NB4 (cell line): ENCODE results near the gene TRIM25.
A peak's percentile ranks its signal among the peaks of the same experiment; 100 is the strongest.

ENCODE experiments used
- DNase-seq: peaks from one replicate; pipeline ENCODE4 v3.0.0; 2010; ENCODE audit warnings: low read depth
- H3K4me3 ChIP-seq: one replicate; pipeline ENCODE4 v1.5.1; 2011; ENCODE audit warnings: mild to moderate bottlenecking, low read depth, low read length, moderate library complexity
- MYC ChIP-seq: IDR thresholded peaks from 2 replicates; pipeline ENCODE4 v1.6.1; 2011; ENCODE audit warnings: low read depth, low read length
- POLR2A ChIP-seq: IDR thresholded peaks from 2 replicates; pipeline ENCODE4 v1.6.1; 2011; ENCODE audit warnings: mild to moderate bottlenecking; ENCODE audit not compliant: insufficient read length; ENCODE audit errors: extremely low read depth
- TF ChIP-seq, protein P1 (sequence below): IDR thresholded peaks from 2 replicates; pipeline ENCODE4 v1.6.1; 2011; ENCODE audit warnings: low read depth, low read length
- TF ChIP-seq, protein P2 (sequence below): IDR thresholded peaks from one replicate; pipeline ENCODE4 v1.5.1; 2012; ENCODE audit warnings: low read depth, low read length

TRIM25 gene

DNA sequence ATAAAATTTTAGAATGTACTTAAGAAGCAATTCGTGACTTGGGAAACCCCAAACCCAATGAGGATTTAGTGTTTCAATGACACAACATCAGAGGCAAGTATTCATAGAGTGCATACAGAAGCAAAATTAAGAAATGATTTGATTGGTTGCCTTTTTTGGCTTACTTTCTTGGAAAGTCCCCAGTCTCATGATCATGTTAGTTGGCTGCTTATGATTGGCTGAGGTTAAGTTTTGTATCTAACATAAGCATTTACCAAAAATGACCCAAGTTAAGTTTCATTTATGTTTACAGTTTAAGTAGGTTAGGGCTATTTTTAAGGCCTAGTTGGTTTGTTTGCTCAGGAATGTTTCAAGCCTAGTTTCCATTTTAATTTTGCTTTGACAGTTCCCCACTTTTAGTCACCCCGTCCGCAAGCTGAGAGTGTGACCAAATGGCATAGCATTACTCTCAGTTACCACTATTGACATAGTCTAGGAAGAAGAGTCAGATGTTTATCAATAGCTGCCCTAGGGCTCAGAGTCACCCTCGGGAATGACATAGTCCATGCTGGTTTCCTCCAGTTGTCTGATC, 43.7 kb downstream of the TRIM25 start:
- TF ChIP-seq, protein P1, sequence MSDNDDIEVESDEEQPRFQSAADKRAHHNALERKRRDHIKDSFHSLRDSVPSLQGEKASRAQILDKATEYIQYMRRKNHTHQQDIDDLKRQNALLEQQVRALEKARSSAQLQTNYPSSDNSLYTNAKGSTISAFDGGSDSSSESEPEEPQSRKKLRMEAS, result no peak
- no peak for TF ChIP-seq MYC
- TF ChIP-seq, protein P2, sequence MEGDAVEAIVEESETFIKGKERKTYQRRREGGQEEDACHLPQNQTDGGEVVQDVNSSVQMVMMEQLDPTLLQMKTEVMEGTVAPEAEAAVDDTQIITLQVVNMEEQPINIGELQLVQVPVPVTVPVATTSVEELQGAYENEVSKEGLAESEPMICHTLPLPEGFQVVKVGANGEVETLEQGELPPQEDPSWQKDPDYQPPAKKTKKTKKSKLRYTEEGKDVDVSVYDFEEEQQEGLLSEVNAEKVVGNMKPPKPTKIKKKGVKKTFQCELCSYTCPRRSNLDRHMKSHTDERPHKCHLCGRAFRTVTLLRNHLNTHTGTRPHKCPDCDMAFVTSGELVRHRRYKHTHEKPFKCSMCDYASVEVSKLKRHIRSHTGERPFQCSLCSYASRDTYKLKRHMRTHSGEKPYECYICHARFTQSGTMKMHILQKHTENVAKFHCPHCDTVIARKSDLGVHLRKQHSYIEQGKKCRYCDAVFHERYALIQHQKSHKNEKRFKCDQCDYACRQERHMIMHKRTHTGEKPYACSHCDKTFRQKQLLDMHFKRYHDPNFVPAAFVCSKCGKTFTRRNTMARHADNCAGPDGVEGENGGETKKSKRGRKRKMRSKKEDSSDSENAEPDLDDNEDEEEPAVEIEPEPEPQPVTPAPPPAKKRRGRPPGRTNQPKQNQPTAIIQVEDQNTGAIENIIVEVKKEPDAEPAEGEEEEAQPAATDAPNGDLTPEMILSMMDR, result no peak
- TF ChIP-seq POLR2A, result no peak
- H3K4me3 ChIP-seq, result no peak overlapping the region
- DNase-seq, result no peak

DNA sequence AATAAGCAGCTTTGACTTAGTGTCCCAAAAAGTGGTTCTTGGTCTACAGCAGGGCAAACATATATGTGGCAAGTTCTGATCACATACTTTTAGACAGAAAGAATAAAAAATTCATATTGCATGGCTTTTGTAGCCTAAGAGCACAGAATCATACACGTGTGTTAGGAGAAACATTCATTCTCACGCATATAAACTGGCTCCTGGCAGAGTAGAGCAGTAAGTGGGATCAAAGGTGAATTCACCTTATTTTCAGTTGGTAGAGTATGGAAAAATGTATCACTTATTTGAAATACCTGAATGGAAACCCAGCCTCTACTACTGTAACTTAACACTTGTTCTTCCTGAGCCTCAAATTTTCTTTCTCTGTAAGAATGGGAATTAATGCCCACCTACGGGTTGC, 45.1 kb downstream of the TRIM25 start:
- TF ChIP-seq, protein P2, result no peak
- TF ChIP-seq, protein P1, result no peak
- TF ChIP-seq MYC (no peak), POLR2A (no peak)
- DNase-seq, result no peak
- H3K4me3 ChIP-seq, result no peak overlapping the region

DNA sequence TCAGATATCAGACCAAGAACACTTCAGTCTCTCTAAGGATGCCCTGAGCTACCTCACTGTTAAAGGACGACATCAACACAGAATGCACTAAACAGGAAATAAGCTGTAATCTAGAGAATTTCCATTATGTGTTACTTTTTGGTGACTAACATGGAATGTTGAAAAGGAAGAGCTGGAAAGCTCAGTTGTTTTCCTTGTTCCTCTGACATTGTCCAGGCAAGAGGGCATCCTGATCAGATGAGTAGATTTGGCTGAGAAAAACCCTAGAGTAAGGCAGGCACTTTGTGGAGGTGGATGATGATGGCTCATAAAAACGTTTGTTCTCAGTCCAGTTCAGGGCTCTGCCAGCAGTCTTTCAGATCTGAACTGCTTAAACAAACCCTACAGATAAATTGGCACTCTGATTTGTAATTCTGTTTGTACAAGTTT, 45.9 kb downstream of the TRIM25 start:
- DNase-seq, result no peak
- H3K4me3 ChIP-seq, result no peak overlapping the region
- TF ChIP-seq POLR2A, result no peak
- TF ChIP-seq, protein P2, result no peak

DNA sequence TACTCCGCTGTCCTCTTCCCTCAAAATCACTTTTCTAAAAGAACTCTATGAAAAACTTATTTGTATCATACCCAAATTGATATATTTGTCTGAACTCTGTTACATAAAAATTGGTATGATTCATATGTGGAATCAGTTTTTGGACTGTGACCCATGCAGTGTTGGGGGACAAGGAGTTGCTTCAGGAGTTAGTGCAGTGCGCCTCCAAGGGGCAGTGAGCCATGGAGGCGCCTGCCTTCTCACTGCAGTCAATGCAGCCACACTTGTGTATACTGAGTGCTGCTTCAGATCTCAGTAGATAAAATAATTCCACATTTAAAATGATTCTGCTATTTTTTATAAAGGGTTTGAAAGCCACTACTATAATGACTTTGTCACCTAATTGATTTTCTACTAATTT, 47.4 kb downstream of the TRIM25 start:
- no peak for TF ChIP-seq POLR2A
- TF ChIP-seq MYC, result no peak
- TF ChIP-seq, protein P2, result no peak
- TF ChIP-seq, protein P1, result no peak
- no peak overlapping the region for H3K4me3 ChIP-seq
- DNase-seq, result peak; percentile 40

DNA sequence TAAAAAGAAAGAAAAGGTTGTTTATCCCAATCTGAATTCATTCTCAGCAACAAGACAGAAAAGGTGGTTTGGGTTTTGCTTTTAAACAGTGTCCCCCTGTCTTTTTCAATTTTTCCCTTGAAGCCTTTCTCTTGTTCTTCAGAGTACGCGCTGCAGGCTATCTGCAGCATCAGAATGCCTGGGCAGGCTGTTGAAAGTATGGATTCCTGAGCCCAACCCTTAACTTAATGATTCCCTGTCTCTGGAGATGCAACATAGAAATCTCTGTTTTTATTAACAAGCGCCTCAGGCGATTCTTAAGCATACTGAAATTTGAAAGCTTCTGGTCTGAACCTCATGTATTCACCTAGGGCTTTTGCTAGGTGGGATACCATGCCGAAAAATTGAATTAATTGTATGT, 47.8 kb downstream of the TRIM25 start:
- H3K4me3 ChIP-seq, result no peak overlapping the region
- DNase-seq, result no peak
- TF ChIP-seq MYC, result no peak
- no peak for TF ChIP-seq POLR2A
- TF ChIP-seq, protein P1, result no peak
- TF ChIP-seq, protein P2, result no peak

DNA sequence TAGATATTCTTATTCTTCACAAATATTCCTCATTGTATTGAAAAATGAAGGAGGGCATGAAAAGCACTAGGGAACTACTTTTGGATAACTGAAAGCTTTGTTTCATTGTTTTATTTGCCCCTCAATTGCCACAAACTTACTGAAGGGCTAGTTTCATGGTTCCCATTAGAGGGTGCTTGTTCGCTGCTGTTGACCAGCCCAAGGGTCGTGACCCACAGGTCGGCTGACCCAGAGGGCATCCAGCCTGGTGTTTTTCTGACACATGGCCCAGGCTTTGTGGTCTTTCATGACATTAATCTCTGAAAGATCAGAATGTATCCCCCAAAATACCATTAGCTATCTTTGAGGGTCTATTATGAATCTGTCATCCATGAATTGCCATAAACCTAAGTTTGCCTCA, 49.9 kb downstream of the TRIM25 start:
- H3K4me3 ChIP-seq, result no peak overlapping the region
- TF ChIP-seq POLR2A, result no peak
- DNase-seq, result no peak
